Superior temporal gyrus (tissue), 1 donor: Measurements from ENCODE around the gene PRAMEF12.
"Not testable (repeated sequence)": the region's sequence is repeated elsewhere in the genome, so short reads cannot be mapped to it uniquely, and the experiment has no call there.

Experiments used
- DNase-seq: peaks from one replicate; pipeline ENCODE4 v3.0.0-alpha.2; 2016; ENCODE audit errors: extremely low spot score

Gene PRAMEF12

DNA sequence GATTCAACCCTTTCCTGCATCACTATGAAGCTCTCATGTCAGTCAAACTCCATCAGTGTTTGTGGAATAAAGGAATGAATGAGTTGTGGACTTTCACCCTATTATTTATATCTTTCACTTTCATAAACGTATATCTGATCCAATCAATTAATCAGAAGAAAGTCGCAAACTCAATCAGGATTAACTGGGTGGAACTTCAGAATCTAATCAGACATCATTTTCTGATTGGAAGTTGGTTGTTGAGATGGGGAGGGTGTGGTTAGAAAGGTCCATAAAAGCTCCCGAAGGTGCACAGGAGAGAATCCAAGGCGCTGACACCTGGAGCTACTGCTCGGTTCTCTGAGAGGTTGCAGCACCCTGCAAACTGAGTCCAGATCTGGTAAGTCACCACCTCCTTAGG lies at the start of gene PRAMEF12:
Gene PRAMEF12, plus strand, starts transcription at position 301 of the 400 bp plus-strand sequence. CDS start 1,130 bp downstream, outside the sequence.
- no peak for DNase-seq

GRCh38 chr1:12728391-12728790 lies 45.1 kb upstream of the PRAMEF12 start:
- no peak for DNase-seq

DNA sequence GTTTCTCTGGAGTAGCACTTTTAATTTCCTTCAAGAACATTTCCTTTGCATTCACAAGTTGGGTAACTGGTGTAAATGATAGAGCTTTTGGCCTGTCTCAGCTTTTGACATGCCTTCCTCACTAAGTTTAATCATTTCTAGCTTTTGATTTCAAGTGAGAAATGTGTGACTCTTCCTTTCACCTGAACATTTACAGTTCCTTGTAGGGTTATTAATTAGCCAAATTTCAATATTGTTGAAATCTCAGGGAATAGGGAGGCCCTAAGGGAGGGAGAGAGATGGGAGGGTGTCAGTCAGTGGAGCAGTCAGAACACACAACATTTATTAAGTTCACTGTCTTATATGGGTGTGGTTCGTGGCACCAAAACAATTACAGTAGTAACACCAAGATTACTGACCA lies 43.4 kb upstream of the PRAMEF12 start:
- DNase-seq, result no peak

- not testable (repeated sequence) for DNase-seq
These were observed 42.5 kb upstream of the PRAMEF12 start for GRCh38 chr1:12731084-12731483.

DNA sequence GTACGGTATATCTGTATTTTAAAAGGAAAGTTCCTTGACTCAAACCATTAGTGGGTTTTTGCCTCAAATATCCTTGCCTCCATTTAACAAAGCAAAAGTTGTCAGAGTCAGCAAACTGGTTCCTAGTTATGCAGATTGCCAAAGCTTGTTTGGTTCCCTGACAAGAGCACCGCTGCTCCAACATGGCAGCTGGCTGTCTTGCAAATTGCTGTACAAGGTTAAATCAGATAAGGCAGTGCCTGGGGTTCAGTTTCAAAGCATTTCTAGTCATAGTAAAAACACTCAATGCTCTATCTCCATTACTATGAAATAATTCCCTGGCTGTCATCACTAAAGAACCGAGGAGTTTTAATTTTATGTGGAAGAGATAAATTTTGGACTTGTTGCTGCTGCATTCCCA lies 38.9 kb upstream of the PRAMEF12 start:
- DNase-seq, result no peak

DNA sequence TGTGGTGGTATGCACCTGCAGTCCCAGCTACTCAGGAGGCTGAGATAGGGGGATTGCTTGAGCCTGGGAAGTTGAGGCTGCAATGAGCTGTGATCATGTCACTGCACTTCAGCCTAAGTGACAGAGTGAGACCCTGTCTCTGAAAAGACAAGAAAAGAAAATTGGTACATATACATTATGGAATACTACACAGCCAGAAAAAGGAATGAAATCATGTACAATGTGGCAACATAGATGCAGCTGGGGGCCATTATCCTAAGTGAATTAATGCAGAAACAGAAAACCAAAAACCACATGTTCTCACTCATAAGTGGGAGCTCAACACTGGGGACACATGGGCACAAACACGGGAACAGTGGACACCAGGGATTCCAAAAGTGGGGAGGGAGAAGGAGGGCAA lies 34.6 kb upstream of the PRAMEF12 start:
- no peak for DNase-seq

- DNase-seq, result no peak
These were observed 33.9 kb upstream of the PRAMEF12 start for GRCh38 chr1:12739613-12740012.

DNA sequence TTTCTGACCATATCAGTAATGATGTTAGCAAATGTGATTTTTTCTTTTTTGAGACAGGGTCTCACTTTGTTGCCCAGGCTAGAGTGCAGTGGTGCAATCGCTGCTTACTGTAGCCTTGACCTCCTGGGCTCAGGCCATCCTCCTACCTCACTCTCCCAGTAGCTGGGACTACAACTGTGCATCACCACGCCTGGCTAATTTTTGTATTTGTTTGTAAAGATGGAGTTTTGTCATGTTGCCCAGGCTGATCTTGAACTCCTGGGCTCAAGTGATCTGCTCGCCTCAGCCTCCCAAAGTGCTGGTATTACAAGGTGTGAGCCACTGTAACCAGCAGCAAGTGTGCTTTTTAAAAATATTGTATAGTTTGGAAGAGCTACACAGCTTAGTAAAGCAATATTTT lies 31.6 kb upstream of the PRAMEF12 start:
- no peak for DNase-seq

- DNase-seq, result no peak
These were observed 28.2 kb upstream of the PRAMEF12 start for GRCh38 chr1:12745126-12745991.

DNA sequence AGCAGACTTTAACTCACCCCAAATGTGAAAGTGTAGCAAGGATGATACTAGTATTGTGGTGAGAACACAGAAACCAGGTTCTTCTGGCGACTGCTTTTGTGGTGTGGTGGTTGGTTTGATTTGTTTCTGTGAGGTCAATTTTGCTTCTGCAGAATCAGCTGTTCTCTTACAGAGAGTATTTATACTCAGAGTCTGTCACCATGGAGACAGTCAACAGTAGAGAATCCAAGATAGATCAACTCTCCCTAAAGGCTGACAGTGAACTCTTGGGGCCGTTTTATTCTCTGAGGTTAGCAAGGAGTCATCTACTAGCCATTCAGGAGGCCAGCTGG lies 27.6 kb upstream of the PRAMEF12 start, which contains the start of gene CFAP107:
Gene CFAP107, plus strand, starts transcription at position 209 of the 332 bp plus-strand sequence. CDS start 231 bp downstream, outside the sequence.
- DNase-seq, result no peak

- no peak for DNase-seq
These were observed 24.7 kb upstream of the PRAMEF12 start for GRCh38 chr1:12748778-12749355.

DNA sequence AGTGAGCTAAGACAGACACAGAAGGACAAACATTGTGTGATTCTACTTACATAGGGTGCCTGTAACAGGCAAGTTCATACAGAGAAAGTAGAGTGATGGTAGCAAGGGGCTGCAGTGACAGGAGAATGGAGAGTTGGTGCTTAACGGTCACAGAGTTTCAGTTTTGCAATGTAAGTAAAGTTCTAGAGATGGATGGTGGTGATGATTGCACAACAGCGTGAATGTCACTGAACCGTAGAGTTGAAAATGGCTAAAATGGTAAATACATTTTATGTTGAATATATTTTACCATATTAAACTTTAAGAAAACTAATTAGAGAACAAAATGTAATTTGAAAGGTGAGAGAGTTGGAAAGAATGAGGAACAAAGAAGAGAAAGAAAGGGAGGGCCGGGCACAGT lies 18.8 kb upstream of the PRAMEF12 start:
- DNase-seq, result no peak

DNA sequence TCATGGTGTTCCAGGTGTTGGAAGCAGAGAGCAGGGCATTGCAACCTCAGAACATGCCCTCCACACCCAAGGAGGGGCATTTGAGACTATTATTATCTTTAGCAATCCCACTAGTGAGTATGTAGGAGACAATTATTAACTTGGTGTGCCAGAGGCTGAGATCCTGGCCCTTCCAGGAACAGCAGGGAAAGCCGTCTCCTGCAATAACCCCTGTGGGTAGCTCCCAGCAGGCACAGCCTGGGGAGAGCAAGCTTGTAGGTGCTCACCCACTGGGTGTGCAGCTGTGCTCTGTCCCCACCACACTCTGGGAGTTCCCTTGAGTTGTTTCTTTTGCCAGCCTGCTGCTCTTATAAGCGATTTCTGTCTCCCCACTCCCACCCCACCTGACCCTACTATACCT lies 17.3 kb upstream of the PRAMEF12 start:
- no peak for DNase-seq

- DNase-seq, result no peak
These were observed 16.6 kb upstream of the PRAMEF12 start for GRCh38 chr1:12756768-12757413.

GRCh38 chr1:12757836-12758235 lies 15.7 kb upstream of the PRAMEF12 start:
- DNase-seq, result no peak

GRCh38 chr1:12760256-12760795 lies 13.2 kb upstream of the PRAMEF12 start:
- DNase-seq, result no peak

DNA sequence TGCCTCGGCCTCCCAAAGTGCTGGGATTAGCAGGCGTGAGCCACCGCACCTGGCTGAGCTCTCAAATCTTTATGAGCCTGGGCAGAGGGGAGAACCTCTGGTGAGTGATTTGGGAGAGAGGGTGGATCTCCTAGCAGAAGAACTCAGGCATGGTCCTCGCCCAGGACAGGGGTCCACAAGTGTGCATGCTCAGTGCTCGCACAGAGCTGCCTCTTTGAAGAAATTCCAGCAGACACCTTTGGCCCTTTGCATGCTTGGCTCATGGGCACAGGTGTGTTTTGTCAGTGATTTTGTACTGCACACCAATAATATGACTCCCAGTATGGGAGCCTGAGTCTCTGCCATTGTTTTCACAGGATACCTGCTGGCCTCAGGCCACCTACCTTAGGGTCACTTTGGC lies 11.8 kb upstream of the PRAMEF12 start:
- DNase-seq, result no peak

GRCh38 chr1:12762766-12763165 lies 10.8 kb upstream of the PRAMEF12 start:
- DNase-seq, result no peak

DNA sequence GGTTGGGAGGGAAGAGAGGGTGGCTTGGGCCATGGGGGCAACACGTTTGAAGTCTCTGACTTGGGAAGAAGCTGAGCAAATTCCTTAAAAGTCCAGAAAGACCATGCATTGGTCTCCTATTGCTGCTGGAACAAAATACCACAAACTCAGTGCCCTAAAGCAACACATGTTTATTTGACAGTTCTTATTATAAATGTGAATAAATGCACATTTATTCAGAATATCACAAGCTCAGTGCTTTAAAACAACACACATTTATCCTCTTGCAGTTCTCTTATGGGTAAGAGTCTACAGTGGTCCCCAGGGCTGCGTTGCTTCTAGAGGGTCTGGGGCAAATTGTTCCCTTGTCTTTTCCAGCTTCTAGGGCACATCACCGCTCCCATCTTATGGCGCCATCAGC lies 10.1 kb upstream of the PRAMEF12 start:
- no peak for DNase-seq

- DNase-seq, result no peak
These were observed 9.5 kb upstream of the PRAMEF12 start for GRCh38 chr1:12764016-12764415.

GRCh38 chr1:12769031-12769430 lies 4.5 kb upstream of the PRAMEF12 start:
- no peak for DNase-seq

GRCh38 chr1:12769976-12770505 lies 3.5 kb upstream of the PRAMEF12 start:
- no peak for DNase-seq
